NCI-H2171 treated with DMSO at 0.1 percent for 48 hours (cell line): ENCODE results near the gene ARL6IP1.
"Not testable (repeated sequence)": the region's sequence is repeated elsewhere in the genome, so short reads cannot be mapped to it uniquely, and the experiment has no call there.

Source experiments
- DNase-seq: peaks from one replicate; lab custom pipeline; 2025; lab: John Stamatoyannopoulos, UW

Gene ARL6IP1

DNA sequence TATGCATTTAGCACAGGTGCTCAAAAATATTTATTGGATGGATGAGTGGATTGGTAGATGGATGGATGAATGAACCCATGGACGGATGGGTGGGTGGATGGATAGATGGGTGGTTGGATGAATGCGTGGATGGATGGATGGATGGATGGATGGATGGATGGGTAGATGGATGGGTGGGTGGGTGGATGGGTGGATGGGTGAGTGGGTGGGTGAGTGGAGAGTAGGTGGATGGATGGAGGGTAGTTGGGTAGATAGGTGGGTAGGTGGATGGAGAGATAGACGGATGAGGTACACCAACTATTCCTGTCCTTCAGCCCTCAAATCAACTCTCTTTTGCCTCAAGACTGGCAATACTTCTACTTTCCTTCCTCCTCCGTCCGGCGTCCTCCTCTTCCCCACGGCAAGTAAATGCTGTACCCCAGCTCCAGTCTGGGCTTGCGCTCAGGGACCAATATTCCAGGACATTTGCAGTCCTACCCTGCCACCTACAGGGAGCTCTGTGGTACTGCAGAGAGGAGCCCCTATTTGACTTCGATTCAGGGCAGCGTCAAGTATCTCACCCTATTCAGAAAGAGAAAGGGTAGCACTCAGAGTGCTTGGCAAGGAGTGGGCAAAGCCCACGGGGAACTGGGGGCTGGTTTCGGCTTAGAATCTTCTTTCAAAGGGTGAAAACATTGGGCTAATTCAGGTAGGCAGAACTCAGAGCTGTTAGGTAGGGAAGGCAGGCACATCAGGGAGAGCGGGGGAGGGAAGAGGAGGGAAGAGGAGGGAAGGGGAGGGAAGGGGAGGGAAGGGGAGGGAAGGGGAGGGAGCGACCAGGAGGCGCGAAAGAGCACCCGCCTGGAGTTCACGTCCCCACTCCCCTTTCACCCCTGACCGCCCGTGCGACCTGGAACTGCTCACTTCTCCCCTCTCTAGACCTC lies 41.5 kb downstream of the ARL6IP1 start:
- DNase-seq: peak; percentile 39

DNA sequence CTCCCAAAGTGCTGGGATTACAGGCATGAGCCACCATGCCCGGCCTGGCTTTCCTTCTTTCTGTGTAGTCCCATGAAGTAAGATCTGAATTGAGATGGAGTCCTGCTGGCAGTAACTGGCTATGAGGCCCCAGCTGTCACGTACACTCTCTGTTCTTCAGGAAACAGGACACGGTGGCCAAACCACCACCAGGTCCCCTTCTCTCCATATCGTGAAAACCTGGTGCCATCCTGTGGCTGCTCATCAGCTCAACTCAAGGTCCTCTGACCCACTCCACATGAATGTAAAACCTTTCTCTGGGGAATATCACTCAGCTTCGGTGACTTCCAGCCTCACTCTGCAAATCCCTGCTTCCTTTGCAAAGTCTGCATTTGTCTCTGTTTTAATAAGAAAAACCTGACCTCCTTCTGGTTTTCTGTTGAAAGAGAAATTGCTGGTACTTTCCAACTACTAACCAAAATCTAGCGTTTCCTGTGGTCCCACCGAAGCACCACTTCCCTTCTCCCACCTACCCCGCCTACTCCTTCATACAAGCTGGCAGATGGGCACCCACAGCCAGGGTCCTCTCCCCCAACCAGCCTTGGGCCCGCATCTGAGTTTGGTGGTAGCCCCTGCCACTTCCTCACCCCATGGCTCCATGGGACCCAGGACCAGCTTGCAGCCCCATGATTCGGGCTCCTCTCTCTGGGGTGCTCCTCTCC lies 43.2 kb downstream of the ARL6IP1 start:
- not testable (repeated sequence) for DNase-seq

DNA sequence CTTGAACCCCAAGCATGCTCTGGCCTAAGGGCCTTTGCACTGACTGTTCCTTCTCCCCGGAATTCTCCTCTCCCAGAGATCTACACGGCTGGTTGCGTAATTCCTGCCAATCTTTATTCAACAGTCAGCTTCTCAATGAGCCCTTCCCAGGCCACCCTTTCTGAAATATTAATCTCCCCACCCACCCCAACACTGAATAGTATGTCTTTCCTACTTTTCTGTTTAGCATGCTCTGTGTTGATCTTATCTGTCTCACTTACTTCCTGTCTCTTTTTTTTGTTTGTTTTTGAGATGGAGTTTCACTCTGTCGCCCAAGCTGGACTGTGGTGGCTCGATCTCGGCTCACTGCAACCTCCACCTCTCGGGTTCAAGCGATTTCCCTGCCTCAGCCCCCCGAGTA lies 44.7 kb downstream of the ARL6IP1 start:
- DNase-seq: not testable (repeated sequence)

DNA sequence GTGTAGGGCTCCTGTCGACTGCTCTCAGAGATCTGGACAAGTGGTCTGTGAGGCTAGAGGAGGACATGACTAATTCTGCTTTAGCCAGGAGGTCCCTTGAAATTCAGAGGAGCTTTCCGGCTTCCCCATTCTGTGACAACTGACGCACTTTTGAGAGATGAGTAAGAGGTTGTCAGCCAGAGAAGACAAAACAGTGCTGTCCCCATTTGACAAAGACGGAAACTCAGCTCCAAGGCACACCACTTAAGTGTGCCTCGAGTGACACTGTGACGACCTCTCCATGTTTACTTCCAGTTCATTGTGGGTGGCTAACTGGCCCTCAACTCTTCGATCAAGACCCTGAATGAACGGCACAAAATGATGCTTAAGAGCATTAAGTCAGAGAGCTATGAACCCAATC lies 58.5 kb downstream of the ARL6IP1 start:
- not testable (repeated sequence) for DNase-seq
